K562 (cell line): Measurements from ENCODE around the gene RTN4. TPM values are rescaled to one million over a fixed set of nuclear protein-coding genes. Genes with fewer than 3 reads are reported as not detected.
A peak's percentile ranks its signal among the peaks of the same experiment; 100 is the strongest.

Experiments
- ATAC-seq: fragments of 200-7000 bp; cut with Tn5 transposase; 3 replicates; pipeline ENCODE4 v1.9.1; 2020; ENCODE audit warnings: moderate library complexity
- BruUV-seq: library from RNA; stranded (reverse); fragments of 400-500 nt; replicated peaks from 2 replicates; lab custom pipeline; 2021; lab: Mats Ljungman, UMichigan
- CTCF ChIA-PET: fragments of 300-600 bp; formaldehyde crosslinking; extraction: SDS; loops from one replicate; lab custom pipeline; 2021; ENCODE audit warnings: low intra/inter-chr PET ratio; lab: Yijun Ruan, JAX
- POLR2A ChIA-PET: fragments of 300-600, 350-650 bp; sonication (Branson Sonifier 250); formaldehyde crosslinking; extraction: SDS; loops from one replicate; lab custom pipeline; 2021; ENCODE audit warnings: antibody characterized with exemption, inconsistent platforms; lab: Yijun Ruan, JAX
- DNase-seq, 4 experiments: peaks; one replicate each; pipeline versions ENCODE4 v3.0.0 to v3.0.0-alpha.2; 2011 to 2018; ENCODE audit warnings: low spot score in 3 of 4, mixed read lengths in 3 of 4; ENCODE audit errors: extremely low read depth in 1 of 4
- FAIRE-seq: peaks from 2 replicates; lab custom pipeline; 2011; peaks lifted over from hg19 to GRCh38; lab: Jason Lieb, UNC
- H2AFZ ChIP-seq: 2 replicates; pipeline ENCODE4 v1.6.0; 2011; ENCODE audit warnings: low read depth, low read length, control low read depth, inconsistent platforms
- H3K27ac ChIP-seq: fragments of 200-600 bp; 3 replicates; pipeline ENCODE4 v1.8.0; 2011; ENCODE audit warnings: low read depth, mild to moderate bottlenecking, control low read depth, inconsistent platforms, low read length, moderate library complexity, mixed read lengths; ENCODE audit errors: extremely low read depth
- H3K27me3 ChIP-seq, 2 experiments: fragments of 300-600 bp in 1 of 2; 2 replicates in 1 of 2; 3 replicates in 1 of 2; pipeline versions ENCODE4 v1.6.0 to v1.8.0; 2011; ENCODE audit warnings: inconsistent platforms in 2 of 2, low read length in 2 of 2, mild to moderate bottlenecking in 1 of 2, mixed read lengths in 1 of 2, moderate library complexity in 1 of 2; ENCODE audit not compliant: control insufficient read depth in 2 of 2, insufficient read depth in 2 of 2
- H3K36me3 ChIP-seq: fragments of 300-600 bp; 3 replicates; pipeline ENCODE4 v1.8.0; 2011; ENCODE audit warnings: mild to moderate bottlenecking, low read length, inconsistent platforms; ENCODE audit not compliant: control insufficient read depth, insufficient read depth
- H3K4me1 ChIP-seq, 2 experiments: fragments of 200-600 bp in 1 of 2; replicated peaks in 1 of 2; 2 replicates in 1 of 2; 3 replicates in 1 of 2; pipeline versions ENCODE4 v1.5.1 to v1.8.0; 2011; ENCODE audit warnings: inconsistent platforms in 2 of 2, low read length in 2 of 2, mild to moderate bottlenecking in 1 of 2, mixed read lengths in 1 of 2, moderate library complexity in 1 of 2; ENCODE audit not compliant: control insufficient read depth in 2 of 2, insufficient read depth in 2 of 2
- H3K4me2 ChIP-seq: 2 replicates; pipeline ENCODE4 v1.6.1; 2011; ENCODE audit warnings: low read length, control low read depth, inconsistent platforms, mixed read lengths; ENCODE audit not compliant: insufficient read depth
- H3K4me3 ChIP-seq: fragments of 200-600 bp; sonication (generic), shearing (Covaris generic); 2 replicates; pipeline ENCODE4 v1.5.1; 2016; ENCODE audit warnings: control low read depth, inconsistent platforms
- H3K79me2 ChIP-seq: fragments of 200-600 bp; 3 replicates; pipeline ENCODE4 v1.8.0; 2011; ENCODE audit warnings: low read length, inconsistent platforms; ENCODE audit not compliant: control insufficient read depth, insufficient read depth
- H3K9ac ChIP-seq, 2 experiments: 2 replicates each; pipeline versions ENCODE4 v1.6.0 to v1.6.1; 2011; ENCODE audit warnings: low read depth in 2 of 2, low read length in 2 of 2, control low read depth in 1 of 2, inconsistent platforms in 1 of 2, mild to moderate bottlenecking in 1 of 2, mixed read lengths in 1 of 2; ENCODE audit not compliant: insufficient read depth in 1 of 2
- H3K9me1 ChIP-seq: one replicate; pipeline ENCODE4 v1.6.0; 2011; ENCODE audit warnings: inconsistent platforms, mild to moderate bottlenecking, low read length, moderate library complexity; ENCODE audit not compliant: control insufficient read depth, insufficient read depth
- H3K9me3 ChIP-seq: replicated peaks from 2 replicates; pipeline ENCODE4 v1.5.1; 2011; ENCODE audit warnings: low read depth, low read length, inconsistent platforms; ENCODE audit not compliant: control insufficient read depth, insufficient read depth
- H4K20me1 ChIP-seq: replicated peaks from 2 replicates; pipeline ENCODE4 v1.6.1; 2011; ENCODE audit warnings: low read length, inconsistent platforms, mixed read lengths; ENCODE audit not compliant: control insufficient read depth, insufficient read depth
- C11orf30 ChIP-seq: fragments of 450-650 bp; IDR thresholded peaks from 2 replicates; pipeline ENCODE4 v1.6.1; 2016; ENCODE audit warnings: low read depth, mild to moderate bottlenecking
- CBX2 ChIP-seq: fragments of 200-600 bp; sonication (generic); IDR thresholded peaks from one replicate; pipeline ENCODE4 v1.6.1; 2012; ENCODE audit warnings: mild to moderate bottlenecking, low read length, inconsistent platforms; ENCODE audit not compliant: insufficient read depth, poor library complexity, severe bottlenecking
- ELK3 ChIP-seq: fragments of 450-650 bp; formaldehyde crosslinking; IDR thresholded peaks from 2 replicates; pipeline ENCODE4 v1.4.0; 2020; ENCODE audit warnings: mild to moderate bottlenecking
- HDAC6 ChIP-seq: IDR thresholded peaks from 2 replicates; pipeline ENCODE4 v1.6.1; 2012; ENCODE audit warnings: low read depth, mild to moderate bottlenecking, control low read depth, inconsistent platforms, low read length, moderate library complexity
- PBX2 ChIP-seq, 2 experiments: IDR thresholded peaks in 1 of 2; conservative IDR thresholded peaks in 1 of 2; 2 replicates each; pipeline ENCODE4 v1.6.1; 2016; ENCODE audit warnings: low read depth in 2 of 2, mild to moderate bottlenecking in 1 of 2, missing compliant biosample characterization in 1 of 2, missing genetic modification characterization in 1 of 2, moderate library complexity in 1 of 2
- PRMT5 ChIP-seq: sonication (generic); formaldehyde crosslinking; IDR thresholded peaks from 2 replicates; pipeline ENCODE4 v1.5.0; 2020; ENCODE audit warnings: missing genetic modification reagents
- SPI1 ChIP-seq: IDR thresholded peaks from 2 replicates; pipeline ENCODE4 v1.6.1; 2011; ENCODE audit warnings: low read depth, low read length, control low read depth, borderline replicate concordance
- SRF ChIP-seq, 2 experiments: fragments of 250-450, 450-650 bp in 1 of 2; sonication (Bioruptor Pico) in 1 of 2; sonication (generic) in 1 of 2; formaldehyde crosslinking; IDR thresholded peaks; 2 replicates each; pipeline versions ENCODE4 v1.5.0 to v1.5.1; 2020 to 2022; ENCODE audit warnings: mild to moderate bottlenecking in 1 of 2, missing genetic modification reagents in 1 of 2
- TARDBP ChIP-seq: fragments of 450-650 bp; IDR thresholded peaks from 2 replicates; pipeline ENCODE4 v1.6.1; 2016
- TFAM ChIP-seq: fragments of 250-450 bp; sonication (Bioruptor Pico); conservative IDR thresholded peaks from 2 replicates; pipeline ENCODE4 v1.5.0; 2021; ENCODE audit warnings: mild to moderate bottlenecking, moderate library complexity
- ZNF696 ChIP-seq: fragments of 250-450 bp; sonication (Bioruptor Pico); conservative IDR thresholded peaks from 2 replicates; pipeline ENCODE4 v1.4.0; 2020; ENCODE audit warnings: mild to moderate bottlenecking, moderate library complexity
- WGBS: fragments of 100-300 bp; shearing (Covaris generic); methylation state at CpG from one replicate; pipeline ENCODE4 v1.1.6; 2016; ENCODE audit warnings: low coverage, mixed read lengths; ENCODE audit not compliant: insufficient coverage; ENCODE audit errors: missing lambda C conversion rate; 5-methylcytosine and 5-hydroxymethylcytosine counted together
- in situ Hi-C: fragments of 300-500 bp; cut with MboI; formaldehyde crosslinking; loops from 4 replicates; pipeline ENCODE4 v1.15.0; 2018; ENCODE audit warnings: inconsistent platforms, mixed read lengths
- intact Hi-C: fragments of 100-400 bp; cut with micrococcal nuclease; formaldehyde crosslinking; loops from 2 replicates; pipeline ENCODE4 v1.14.2; 2022
- polyA plus RNA-seq, 8 experiments: library from polyadenylated mRNA; depleted of rRNA in 4 of 8; stranded (reverse) in 5 of 8; unstranded in 3 of 8; fragments of >200 nt; fragmentation: Nextera tagmentation in 2 of 8; fragmentation: Illumina TruSeq in 1 of 8; extraction: Ambion mirVana in 2 of 8; extraction: Trizol in 1 of 8; gene quantifications; 2 replicates each; pipeline versions ENCODE4 v1.2.1 to v1.2.3, GENCODE V29; 2011 to 2014; ENCODE audit warnings: inconsistent platforms in 1 of 8, missing spikeins in 1 of 8
- total RNA-seq, 7 experiments: library from RNA; depleted of rRNA in 6 of 7; stranded (reverse); fragments of >200 nt in 6 of 7; fragmentation: Illumina TruSeq in 2 of 7; extraction: Trizol in 2 of 7; gene quantifications; 2 replicates each; pipeline versions ENCODE4 v1.2.1 to v1.2.3, GENCODE V29; 2011 to 2021; ENCODE audit warnings: low replicate concordance in 1 of 7

The RTN4 gene
- total and polyA plus RNA-seq, 9 of the 15 experiments (the other 6 are each of a cell fraction or from before 2014, with no cell fraction given): 73.0 to 248 (median 116) TPM

GRCh38 chr2:54960164-54960563, 90.1 kb downstream of the RTN4 start:
- no TSS peak for BruUV-seq
- Histone ChIP-seq H3K27me3 (no peaks in the 10 kb centered on the region), H3K36me3 (no peaks in the 10 kb centered on the region), H3K4me2 (no peak overlapping the region), H3K9me1 (no peaks in the 10 kb centered on the region), H4K20me1 (no peaks in the 10 kb centered on the region), H3K9me3 (no peaks in the 10 kb centered on the region), H3K4me1 (peaks cover 25 to 26% of the 10 kb centered on the region in 2 experiments), H3K4me3 (no peak overlapping the region), H2AFZ (peak overlapping the region; percentile 60; the same call in 1 of the 2 replicates), H3K79me2 (no peaks in the 10 kb centered on the region), H3K27ac (no peak overlapping the region), H3K9ac (0 out of 4 replicates have a peak overlapping the region, but pooled peaks of 1 of the 2 experiments have one; percentile 40)
- FAIRE-seq: no peak
- WGBS: 0% methylated on average over 1 of the region's 7 CpGs
- ChIA-PET POLR2A (interaction anchor here (0.6 to 1.9 kb wide), 6 partner anchors 9 to 262 kb away, joined by 3 to 7 read pairs (median 4); no protein-coding TSS in a partner anchor), CTCF (no interaction called here)
- in situ Hi-C loops: no loop called here
- TF ChIP-seq CBX2: no peak
- TF ChIP-seq HDAC6: no peak
- TF ChIP-seq PBX2 (CRISPR knock-in tag; IDR thresholded peaks at IDR 0.05; ENCODE audit: low read depth): no peak
- no peak for TF ChIP-seq PBX2 (tag; conservative IDR thresholded peaks at IDR 0.05; ENCODE audit: low read depth)
- TF ChIP-seq SRF (CRISPR knock-in tag; IDR thresholded peaks at IDR 0.05): no peak
- TF ChIP-seq C11orf30: no peak
- TF ChIP-seq ZNF696 (CRISPR knock-in tag): no peak
- TF ChIP-seq TARDBP: no peak
- no peak for TF ChIP-seq PRMT5
- no peak for TF ChIP-seq ELK3 (CRISPR knock-in tag)
- TF ChIP-seq TFAM (CRISPR knock-in tag): no peak
- no peak for TF ChIP-seq SPI1
- DNase-seq: no peak
- no peak for ATAC-seq
- intact Hi-C loops: no loop called here
